Measurements from ENCODE around the gene AP3S2.
A peak's percentile ranks its signal among the peaks of the same experiment; 100 is the strongest.

The AP3S2 gene

DNA sequence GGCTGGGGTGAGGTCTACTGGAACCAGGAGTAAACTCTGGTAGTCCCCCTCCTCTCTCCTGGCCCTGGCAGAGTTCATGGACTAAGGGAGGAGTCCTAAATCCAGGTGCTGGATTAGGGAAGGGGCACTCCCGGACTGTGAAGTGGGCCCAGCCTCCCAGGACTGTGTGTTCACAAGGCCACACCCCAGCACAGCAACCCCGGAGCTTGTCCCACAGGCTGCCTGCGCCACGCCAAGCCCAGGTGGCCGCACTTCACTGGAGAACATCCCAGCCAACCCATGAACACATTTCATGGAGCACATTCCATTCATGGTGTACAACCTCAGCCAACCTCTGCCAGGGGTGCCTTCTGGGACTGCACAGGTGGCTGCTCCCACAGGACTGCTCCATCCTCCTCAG, 10.7 kb upstream of the AP3S2 start:
- CTCF ChIA-PET = no interaction called here
- DNase-seq (ENCODE audit: low spot score) = no peak
- H3K27ac ChIP-seq = no peak overlapping the region
- POLR2A ChIA-PET (ENCODE audit: low non-redundant PET) = no interaction called here
- no peak for TF ChIP-seq CTCF (conservative IDR thresholded peaks at IDR 0.05; ENCODE audit: low read depth)

- TF ChIP-seq CTCF (conservative IDR thresholded peaks at IDR 0.05; ENCODE audit: low read depth) = no peak
- POLR2A ChIA-PET (ENCODE audit: low non-redundant PET) = no interaction called here
- no peak overlapping the region for H3K27ac ChIP-seq
- DNase-seq (ENCODE audit: low spot score) = no peak
- CTCF ChIA-PET = interaction anchor here (0.6 kb wide), 1 partner anchor 215 kb away, joined by 3 read pairs; no protein-coding TSS in a partner anchor
These were observed 10.0 kb upstream of the AP3S2 start for GRCh38 chr15:89903858-89904130.

GRCh38 chr15:89903015-89903857, 9.4 kb upstream of the AP3S2 start:
- ChIA-PET CTCF (interaction anchor here (0.6 kb wide), 1 partner anchor 214 kb away, joined by 3 read pairs; no protein-coding TSS in a partner anchor), POLR2A (ENCODE audit: low non-redundant PET) (no interaction called here)
- no peak overlapping the region for H3K27ac ChIP-seq
- TF ChIP-seq CTCF (conservative IDR thresholded peaks at IDR 0.05; ENCODE audit: low read depth) = no peak
- no peak for DNase-seq (ENCODE audit: low spot score)

- DNase-seq (ENCODE audit: low spot score) = no peak
- POLR2A ChIA-PET (ENCODE audit: low non-redundant PET) = no interaction called here
- TF ChIP-seq CTCF (conservative IDR thresholded peaks at IDR 0.05; ENCODE audit: low read depth) = no peak
- H3K27ac ChIP-seq = no peak overlapping the region
- CTCF ChIA-PET = no interaction called here
These were observed 7.1 kb upstream of the AP3S2 start for GRCh38 chr15:89900849-89901248.

DNA sequence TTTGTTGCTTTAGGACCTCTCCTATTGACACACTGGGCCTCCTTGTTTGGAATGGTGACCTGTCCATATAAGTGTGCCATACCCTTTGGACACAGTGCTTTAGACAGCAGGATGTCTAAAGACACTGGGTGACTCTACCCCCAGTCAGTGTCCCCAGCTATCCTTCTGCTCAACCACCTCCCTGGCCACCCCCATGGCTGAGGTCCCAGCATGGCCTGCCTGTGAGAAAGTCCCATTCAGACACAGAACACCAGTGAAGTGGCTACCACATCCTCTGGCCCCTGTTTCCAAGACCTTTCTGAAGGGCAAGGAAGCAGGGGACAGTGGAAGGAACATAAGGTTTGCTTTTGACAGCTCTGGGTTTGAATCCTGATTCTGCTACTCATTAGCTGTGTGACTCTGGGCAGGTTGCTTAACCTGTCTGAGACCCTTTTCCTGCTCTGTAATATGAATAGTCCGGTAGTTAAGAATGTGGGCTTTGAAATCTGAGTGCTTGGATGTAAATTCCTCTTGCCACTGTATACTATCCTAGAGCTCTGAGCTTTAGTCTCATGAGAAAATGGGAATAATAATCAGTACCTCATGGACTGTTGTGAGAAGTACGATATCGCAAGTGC, 6.3 kb upstream of the AP3S2 start:
- TF ChIP-seq CTCF (conservative IDR thresholded peaks at IDR 0.05; ENCODE audit: low read depth) = no peak
- peak overlapping the region; percentile 20 for H3K27ac ChIP-seq
- CTCF ChIA-PET = interaction anchor here (0.8 to 1.0 kb wide), 2 partner anchors 176 to 321 kb away, joined by 3 to 5 read pairs; no protein-coding TSS in a partner anchor
- POLR2A ChIA-PET (ENCODE audit: low non-redundant PET) = interaction anchor here (0.6 kb wide), 1 partner anchor 123 kb away, joined by 11 read pairs; no protein-coding TSS in a partner anchor
- no peak for DNase-seq (ENCODE audit: low spot score)

- H3K27ac ChIP-seq = peak overlapping the region; percentile 20
- TF ChIP-seq CTCF (conservative IDR thresholded peaks at IDR 0.05; ENCODE audit: low read depth) = no peak
- POLR2A ChIA-PET (ENCODE audit: low non-redundant PET) = interaction anchor here (0.6 kb wide), 1 partner anchor 124 kb away, joined by 11 read pairs; no protein-coding TSS in a partner anchor
- CTCF ChIA-PET = interaction anchor here (0.8 to 2.3 kb wide), 6 partner anchors 12 to 322 kb away, joined by 3 to 23 read pairs (median 4); no protein-coding TSS in a partner anchor
- DNase-seq (ENCODE audit: low spot score) = no peak
These were observed 5.6 kb upstream of the AP3S2 start for GRCh38 chr15:89899295-89899945.
